Activated naive CD4-positive, alpha-beta T cell treated with anti-CD3 and anti-CD28 coated beads, Interleukin-2, amount 50 U/mL, for 16 hours (primary cell): Measurements from ENCODE around the gene ALG5.
A peak's percentile ranks its signal among the peaks of the same experiment; 100 is the strongest.

ENCODE experiments used
- DNase-seq: peaks from one replicate; pipeline ENCODE4 v3.0.0-alpha.2; 2020

ALG5 gene

GRCh38 chr13:36999054-36999714 is at the start of gene ALG5:
Gene ALG5 (minus strand): TSS chr13:36999340. CDS start chr13:36999300, 40 bp downstream.
- peak; percentile 94 for DNase-seq

GRCh38 chr13:37047846-37048245 is 48.7 kb upstream of the ALG5 start:
- no peak for DNase-seq

- DNase-seq, result no peak
Measured at GRCh38 chr13:37047032-37047431, 47.9 kb upstream of the ALG5 start.

DNA sequence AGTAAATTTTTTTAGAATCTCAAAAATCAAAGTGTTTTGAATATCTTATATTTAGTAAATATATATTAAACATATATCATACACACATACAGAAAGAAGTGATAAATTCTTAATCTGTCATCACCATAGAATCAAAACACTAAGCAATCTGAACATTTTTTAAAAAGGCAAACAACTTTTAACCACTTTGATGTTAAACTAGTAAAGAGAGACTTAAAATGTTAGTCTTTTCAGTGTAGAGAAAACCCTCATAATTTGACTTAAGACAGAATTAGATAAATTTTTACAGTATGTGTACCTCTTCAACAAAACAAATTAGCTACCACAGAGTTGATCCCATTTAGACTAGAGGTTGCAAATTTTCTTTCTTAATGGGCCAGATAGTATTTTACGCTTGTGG is 46.9 kb upstream of the ALG5 start:
- DNase-seq, result no peak

GRCh38 chr13:37040789-37041188 is 41.6 kb upstream of the ALG5 start:
- DNase-seq, result no peak

GRCh38 chr13:37039896-37040295 is 40.8 kb upstream of the ALG5 start:
- no peak for DNase-seq

- no peak for DNase-seq
Measured at GRCh38 chr13:37037241-37037640, 38.1 kb upstream of the ALG5 start.

GRCh38 chr13:37029617-37030016 is 30.5 kb upstream of the ALG5 start:
- no peak for DNase-seq

GRCh38 chr13:37027639-37028038 is 28.5 kb upstream of the ALG5 start:
- no peak for DNase-seq

DNA sequence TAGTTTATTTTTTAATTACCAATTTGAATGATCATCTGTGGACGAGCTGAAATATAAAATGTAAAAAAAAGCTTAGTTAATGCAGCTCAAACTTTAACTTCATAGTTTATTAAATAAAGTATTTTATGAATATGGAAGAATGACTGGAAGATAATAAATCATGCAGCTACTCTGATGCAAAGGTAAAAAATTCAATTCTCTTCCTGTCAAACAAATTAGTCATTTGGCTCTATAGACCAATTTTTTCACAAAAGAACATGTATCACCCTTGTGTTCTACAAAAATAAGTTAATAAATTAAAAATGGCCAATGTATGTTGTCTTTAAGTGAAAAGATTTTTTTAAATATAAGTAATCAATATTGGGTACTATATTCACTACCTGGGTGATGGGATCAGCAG is 27.6 kb upstream of the ALG5 start:
- DNase-seq, result no peak

DNA sequence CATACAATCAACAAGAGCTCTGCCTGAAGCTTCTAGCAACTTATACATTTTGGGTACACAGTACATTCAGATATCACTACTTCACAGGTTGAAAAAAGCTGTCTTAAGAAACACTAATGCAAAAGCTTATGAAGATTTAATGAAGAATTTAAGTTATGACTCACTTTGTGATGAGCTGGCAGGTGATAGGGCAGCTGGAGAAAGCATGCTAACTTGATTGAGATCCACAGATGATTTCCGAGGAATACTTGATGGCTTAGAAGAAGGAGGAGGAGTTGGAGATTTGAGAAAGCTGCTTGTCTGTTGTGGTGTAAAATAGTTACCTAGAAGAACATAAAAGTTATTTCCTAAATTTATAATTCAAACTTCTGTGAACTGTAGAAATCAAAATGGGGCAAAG is 24.7 kb upstream of the ALG5 start:
- no peak for DNase-seq

- DNase-seq, result no peak
Measured at GRCh38 chr13:37014609-37015008, 15.5 kb upstream of the ALG5 start.

DNA sequence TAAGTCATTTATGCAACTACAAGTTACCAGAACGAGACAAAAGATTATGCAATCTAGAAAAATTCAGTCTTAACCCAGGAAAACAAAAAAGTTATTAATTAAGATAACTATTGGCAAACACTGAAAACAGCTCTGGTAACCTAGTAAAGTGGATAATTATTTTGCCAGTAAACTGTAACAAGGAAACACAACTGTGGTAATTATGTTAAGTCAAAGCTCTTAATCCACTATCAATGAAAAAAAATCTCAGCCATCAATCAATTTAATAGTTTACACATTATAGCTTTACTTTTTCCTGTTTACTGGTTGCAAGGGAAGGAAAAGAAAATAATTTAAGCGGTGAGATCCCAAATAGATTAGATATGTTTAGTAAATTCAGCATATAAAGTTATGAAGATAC is 12.6 kb upstream of the ALG5 start:
- no peak for DNase-seq

DNA sequence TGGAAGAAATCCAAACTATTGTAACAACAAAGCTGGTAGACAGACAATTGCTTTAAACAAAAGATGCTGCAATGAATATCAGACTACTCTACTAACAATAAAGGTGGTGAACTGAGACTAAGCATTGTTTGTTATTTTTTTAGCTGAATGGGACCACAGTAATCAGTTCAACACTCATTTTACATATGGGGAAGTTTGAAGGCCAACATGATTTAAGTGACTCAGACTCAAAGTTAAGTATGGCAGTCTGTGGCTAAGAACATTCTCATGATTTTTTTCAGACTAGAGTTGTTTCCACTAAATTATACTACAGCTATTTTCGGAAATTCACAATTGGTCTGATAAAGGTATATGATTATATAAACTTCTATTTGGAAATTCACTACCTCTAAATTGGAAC is 11.9 kb upstream of the ALG5 start:
- no peak for DNase-seq

DNA sequence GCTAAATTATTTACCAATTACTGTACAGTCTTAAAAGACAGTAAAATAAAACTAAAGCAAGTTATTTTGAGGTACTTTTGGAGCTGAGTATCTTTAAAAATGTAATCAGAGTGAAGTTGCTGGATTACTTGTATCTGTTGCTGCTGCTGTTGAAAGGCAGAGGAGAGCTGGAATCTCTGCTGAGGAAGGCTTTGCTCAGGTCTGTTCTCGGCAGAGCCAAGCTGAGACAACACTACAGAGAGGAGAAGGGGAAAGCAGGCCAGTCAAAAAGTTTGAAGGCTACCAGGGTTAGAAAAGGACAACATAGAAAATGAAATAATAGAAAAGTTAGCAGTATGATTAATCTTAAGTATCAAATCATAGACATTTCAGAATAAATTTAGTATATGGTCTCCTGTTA is 11.3 kb upstream of the ALG5 start:
- no peak for DNase-seq

- DNase-seq, result no peak
Measured at GRCh38 chr13:37009692-37010091, 10.6 kb upstream of the ALG5 start.

GRCh38 chr13:37001921-37002250 is 2.7 kb upstream of the ALG5 start:
- DNase-seq, result no peak

- peak; percentile 30 for DNase-seq
Measured at GRCh38 chr13:36998624-36999041, 507 bp downstream of the ALG5 start.

DNA sequence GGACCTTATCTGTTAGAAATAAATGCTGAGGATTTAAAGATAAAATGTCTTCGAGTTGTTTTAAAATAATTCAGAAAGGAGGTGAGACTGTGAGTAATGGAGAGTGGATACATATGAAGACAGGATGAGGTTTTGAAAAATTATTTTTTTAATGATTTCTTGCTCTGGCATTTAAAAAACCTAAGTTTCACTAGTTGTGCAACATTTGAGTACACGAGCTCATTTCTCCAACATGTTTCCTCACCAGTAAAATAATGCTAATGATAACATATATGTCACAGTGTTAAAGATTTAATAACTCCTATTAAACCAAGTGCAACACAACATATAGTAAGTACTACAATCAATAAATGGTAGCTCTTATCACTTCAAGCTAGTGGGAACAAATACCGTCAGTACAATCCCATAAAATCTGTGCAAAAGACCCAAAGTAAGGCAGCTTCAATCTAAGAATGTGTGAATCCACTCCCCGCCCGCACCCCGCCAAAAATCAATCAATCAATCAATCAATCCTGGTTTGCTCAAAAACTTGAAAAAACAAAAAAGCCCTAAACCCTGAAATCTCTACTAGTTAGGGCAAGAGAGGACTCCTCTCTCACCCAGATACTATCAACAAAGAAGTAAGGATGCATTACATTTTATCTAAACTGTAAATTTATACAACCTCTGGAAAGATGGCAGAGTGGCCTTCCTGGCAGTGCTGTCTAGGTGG is 1.3 kb downstream of the ALG5 start:
- no peak for DNase-seq

- DNase-seq, result no peak
Measured at GRCh38 chr13:36992362-36992761, 6.8 kb downstream of the ALG5 start.

GRCh38 chr13:36986462-36987240 is 12.5 kb downstream of the ALG5 start:
- no peak for DNase-seq

GRCh38 chr13:36981156-36981743 is 17.9 kb downstream of the ALG5 start:
- DNase-seq, result no peak

DNA sequence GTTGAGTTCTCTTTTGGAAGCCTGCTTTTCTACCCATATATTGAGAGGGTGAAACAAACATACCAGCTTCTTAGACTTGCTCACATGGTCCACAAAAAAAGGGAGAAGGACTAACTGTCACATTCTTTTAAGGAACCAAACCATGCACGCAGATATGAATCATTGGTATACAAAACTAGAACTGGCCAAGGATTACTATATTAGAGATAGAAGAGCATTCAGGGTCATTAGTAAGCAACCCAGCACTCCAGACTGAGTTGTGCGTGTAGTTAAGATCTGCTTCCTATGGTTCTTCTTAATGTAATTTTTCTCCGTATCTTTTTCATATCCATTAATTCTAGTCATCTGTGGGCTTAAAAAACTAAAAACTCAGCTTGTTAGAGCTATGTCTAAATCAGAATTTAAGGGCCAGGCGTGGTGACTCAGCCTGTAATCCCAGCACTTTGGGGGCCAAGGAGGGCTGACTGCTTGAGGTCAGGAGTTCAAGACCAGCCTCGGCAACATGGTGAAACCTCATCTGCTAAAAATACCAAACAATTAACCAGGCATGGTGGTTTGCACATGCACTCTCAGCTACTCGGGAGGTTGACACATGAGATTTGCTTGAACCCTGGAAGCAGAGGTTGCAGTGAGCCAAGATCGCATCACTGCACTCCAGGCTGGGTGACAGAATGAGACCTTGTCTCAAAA is 19.6 kb downstream of the ALG5 start:
- no peak for DNase-seq
